Left ventricle myocardium inferior (tissue), 1 donor: ENCODE results near the gene PGGHG. TPM values are rescaled to one million over a fixed set of nuclear protein-coding genes. Genes with fewer than 3 reads are reported as not detected.

Source experiments
- DNase-seq: peaks from one replicate; pipeline ENCODE4 v3.0.0-alpha.2; 2020
- H3K27ac ChIP-seq: fragments of 200-600 bp; replicated peaks from 2 replicates; pipeline ENCODE4 v1.8.0; 2021
- H3K27me3 ChIP-seq: fragments of 200-600 bp; 2 replicates; pipeline ENCODE4 v1.8.0; 2021; ENCODE audit warnings: low read depth
- H3K36me3 ChIP-seq: fragments of 200-600 bp; 2 replicates; pipeline ENCODE4 v1.8.0; 2021
- H3K4me1 ChIP-seq: fragments of 200-600 bp; 2 replicates; pipeline ENCODE4 v1.8.0; 2021
- H3K4me3 ChIP-seq: fragments of 200-600 bp; 2 replicates; pipeline ENCODE4 v1.8.0; 2021; ENCODE audit warnings: mild to moderate bottlenecking, moderate library complexity
- H3K9me3 ChIP-seq: fragments of 200-600 bp; replicated peaks from 2 replicates; pipeline ENCODE4 v1.8.0; 2021
- CTCF ChIP-seq: fragments of 200-600 bp; IDR thresholded peaks from 2 replicates; pipeline ENCODE4 v1.8.0; 2021; ENCODE audit warnings: antibody characterized with exemption, mild to moderate bottlenecking, borderline replicate concordance
- intact Hi-C: fragments of 100-400 bp; cut with micrococcal nuclease; formaldehyde crosslinking; loops from one replicate; pipeline ENCODE4 v1.11.0; 2022
- total RNA-seq: library from RNA; stranded (reverse); fragmentation: NEBNext Ultra II Directional; extraction: Animal tissue kit (Norgen Biotek cat#: 25700); gene quantifications from one replicate; pipeline ENCODE4 v1.2.1, GENCODE V29; 2021
- donor health status: DM: no; HTN: yes; CAD: no; lungs with severe emphysema.

PGGHG gene
- total RNA-seq, 1 donor from 2014 or later: 7.2 TPM

GRCh38 chr11:295351-296170, 6.6 kb downstream of the PGGHG start:
- Histone ChIP-seq H3K9me3 (no peaks in the 10 kb centered on the region), H3K4me1 (peaks cover 28% of the 10 kb centered on the region), H3K27me3 (peaks cover 55% of the 10 kb centered on the region), H3K27ac (no peak overlapping the region), H3K36me3 (no peaks in the 10 kb centered on the region), H3K4me3 (no peak overlapping the region)
- intact Hi-C loops: no loop called here
- TF ChIP-seq CTCF: no peak
- peak; percentile 12 for DNase-seq

GRCh38 chr11:296171-297050, 7.5 kb downstream of the PGGHG start:
- H3K27me3 ChIP-seq: peaks cover 62% of the 10 kb centered on the region
- no peak for TF ChIP-seq CTCF
- no peak overlapping the region for H3K4me3 ChIP-seq
- H3K36me3 ChIP-seq: no peaks in the 10 kb centered on the region
- intact Hi-C loops: no loop called here
- no peaks in the 10 kb centered on the region for H3K9me3 ChIP-seq
- peaks cover 28% of the 10 kb centered on the region for H3K4me1 ChIP-seq
- H3K27ac ChIP-seq: no peak overlapping the region
- peak; percentile 11 for DNase-seq

GRCh38 chr11:297051-297585, 8.2 kb downstream of the PGGHG start:
- Histone ChIP-seq H3K36me3 (no peaks in the 10 kb centered on the region), H3K27me3 (peaks cover 67% of the 10 kb centered on the region), H3K4me3 (peak overlapping the region; percentile 6), H3K4me1 (peaks cover 28% of the 10 kb centered on the region), H3K9me3 (no peaks in the 10 kb centered on the region), H3K27ac (no peak overlapping the region)
- peak; percentile 16 for DNase-seq
- intact Hi-C loops: no loop called here
- TF ChIP-seq CTCF: no peak

DNA sequence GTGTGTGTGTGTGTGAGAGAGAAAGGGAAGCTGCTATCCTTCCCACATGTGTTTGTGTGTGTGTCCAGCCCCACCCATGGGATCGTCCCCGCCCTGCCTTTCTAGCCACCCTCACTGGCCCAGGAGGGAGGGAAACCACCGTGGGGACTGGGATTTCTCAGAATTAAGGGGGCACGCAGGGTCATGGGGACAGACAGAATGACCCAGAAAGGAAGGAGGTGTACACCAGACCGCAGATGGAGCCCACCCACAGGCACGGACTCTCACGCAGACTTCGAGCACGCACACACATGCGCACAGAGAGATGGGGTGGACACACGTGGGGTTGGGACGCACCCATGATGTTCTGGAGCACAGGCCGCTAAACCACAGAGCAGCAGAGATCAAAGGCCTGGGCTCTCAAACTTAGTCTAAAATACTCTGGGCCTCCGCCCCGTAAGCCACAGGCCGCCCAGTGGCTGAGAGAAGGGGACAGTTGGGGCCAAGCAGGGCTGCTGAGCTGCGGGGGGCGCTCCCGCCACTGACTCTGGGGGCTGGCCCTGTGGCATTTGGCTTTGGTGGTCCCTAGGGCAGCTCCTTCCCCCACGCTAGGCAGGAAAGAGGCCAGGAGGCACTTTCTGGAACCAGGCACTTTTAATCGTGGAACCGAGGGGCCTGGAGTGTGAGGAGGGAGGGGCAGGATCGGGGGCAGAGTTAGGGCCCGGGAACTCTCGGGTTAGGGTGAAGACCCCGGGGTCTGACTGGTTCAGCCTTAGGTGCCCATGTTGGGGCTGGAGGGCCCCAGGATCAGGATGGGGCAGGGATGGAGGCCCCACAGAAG, 8.9 kb downstream of the PGGHG start:
- peak overlapping the region; percentile 6 for H3K4me3 ChIP-seq
- no peaks in the 10 kb centered on the region for H3K9me3 ChIP-seq
- H3K27me3 ChIP-seq: peaks cover 70% of the 10 kb centered on the region
- peak; percentile 46 for DNase-seq
- no peak for TF ChIP-seq CTCF
- H3K4me1 ChIP-seq: peaks cover 28% of the 10 kb centered on the region
- H3K27ac ChIP-seq: peak overlapping the region; percentile 36
- intact Hi-C loops: no loop called here
- no peaks in the 10 kb centered on the region for H3K36me3 ChIP-seq
